ENCODE results near the gene PLPP7. TPM values are rescaled to one million over a fixed set of nuclear protein-coding genes. Genes with fewer than 3 reads are reported as not detected.
"Not testable (repeated sequence)": the region's sequence is repeated elsewhere in the genome, so short reads cannot be mapped to it uniquely, and the experiment has no call there.

PLPP7 gene
- total and polyA plus RNA-seq, 11 donors, result 56.1 to 293 (median 109) TPM

- WGBS, 4 donors, result 13 to 21% (median 20%) methylated on average over 17 to 20 of the region's 20 CpGs
- Histone ChIP-seq H3K4me1 (peaks cover 23 to 95% (median 75%) of the 10 kb centered on the region in 12 donors), H3K9me3 (no peaks in the 10 kb centered on the region), H3K27me3 (no peaks in the 10 kb centered on the region), H3K4me3 (peak overlapping the region in 8 of 12 donors; percentile 8 to 45 (median 15)), H3K27ac (peak overlapping the region; percentile 88 to 99 (median 98)), H3K36me3 (no peaks in the 10 kb centered on the region)
- peak; percentile 46 to 69 (median 58) for ATAC-seq
- intact Hi-C loops (cut with DNase I), result loop anchor here in 4 of 10 donors (5.0 to 10.0 kb wide), 3 partner anchors 33 to 86 kb away; no protein-coding TSS in a partner anchor
- TF ChIP-seq CTCF (IDR thresholded peaks at IDR 0.05) (no peak), POLR2A (IDR thresholded peaks at IDR 0.05) (peak in 1 of 2 donors; percentile 5)
- peak; percentile 89 to 91 (median 90) for DNase-seq
Observed at GRCh38 chr9:131270171-131271015, 19.1 kb upstream of the PLPP7 start.

GRCh38 chr9:131271016-131271273 is 18.6 kb upstream of the PLPP7 start:
- intact Hi-C loops (cut with DNase I), result loop anchor here in 4 of 10 donors (5.0 to 10.0 kb wide), 3 partner anchors 34 to 86 kb away; no protein-coding TSS in a partner anchor
- DNase-seq, H3K9me3 ChIP-seq, H3K27me3 ChIP-seq, H3K36me3 ChIP-seq, ATAC-seq: not testable (repeated sequence)
- Histone ChIP-seq H3K4me3 (peak overlapping the region in 4 of 12 donors; percentile 14 to 45 (median 21)), H3K4me1 (peaks cover 21 to 90% (median 70%) of the 10 kb centered on the region in 12 donors), H3K27ac (peak overlapping the region; percentile 88 to 99 (median 98))
- WGBS, 4 donors, result 43 to 59% (median 50%) methylated on average over 1 of the region's 1 CpG

GRCh38 chr9:131271506-131271931 is 18.0 kb upstream of the PLPP7 start:
- 35 to 54% (median 51%) methylated on average over 6 of the region's 6 CpGs for WGBS, 4 donors
- peak overlapping the region; percentile 88 to 99 (median 98) for H3K27ac ChIP-seq
- intact Hi-C loops (cut with DNase I), result loop anchor here in 4 of 10 donors (5.0 to 10.0 kb wide), 3 partner anchors 34 to 87 kb away; no protein-coding TSS in a partner anchor
- DNase-seq (peak in 1 of 5 donors; percentile 41), ATAC-seq (no peak)
- TF ChIP-seq CTCF (IDR thresholded peaks at IDR 0.05) (no peak), POLR2A (IDR thresholded peaks at IDR 0.05) (no peak)
- no peaks in the 10 kb centered on the region for H3K27me3 ChIP-seq
- H3K9me3 ChIP-seq, result no peaks in the 10 kb centered on the region
- H3K36me3 ChIP-seq, result no peaks in the 10 kb centered on the region
- H3K4me3 ChIP-seq, result peak overlapping the region in 3 of 12 donors; percentile 14 to 82 (median 15)
- H3K4me1 ChIP-seq, result peaks cover 18 to 87% (median 66%) of the 10 kb centered on the region in 12 donors

GRCh38 chr9:131272212-131272611 is 17.3 kb upstream of the PLPP7 start:
- intact Hi-C loops (cut with DNase I), result loop anchor here in 4 of 10 donors (5.0 to 10.0 kb wide), 3 partner anchors 35 to 87 kb away; no protein-coding TSS in a partner anchor
- Histone ChIP-seq H3K36me3 (no peaks in the 10 kb centered on the region), H3K9me3 (no peaks in the 10 kb centered on the region), H3K4me3 (peak overlapping the region in 9 of 12 donors; percentile 69 to 96 (median 86)), H3K27ac (peak overlapping the region; percentile 88 to 99 (median 98)), H3K4me1 (peaks cover 18 to 81% (median 60%) of the 10 kb centered on the region in 12 donors), H3K27me3 (no peaks in the 10 kb centered on the region)
- DNase-seq (no peak), ATAC-seq (no peak)
- 43 to 69% (median 55%) methylated on average over 3 of the region's 3 CpGs for WGBS, 4 donors
- no peak for TF ChIP-seq CTCF (IDR thresholded peaks at IDR 0.05)
- no peak for TF ChIP-seq POLR2A (IDR thresholded peaks at IDR 0.05)

Data from heart left ventricle (tissue), 16 donors.